HG02973 (cell line): Measurements from ENCODE around the gene ZMYND11.

Experiments
- ATAC-seq: cut with Tn5 transposase; IDR thresholded peaks from one replicate; pipeline ENCODE4 v1.9.1; 2021; ENCODE audit warnings: moderate library complexity; ENCODE audit not compliant: unreplicated experiment

Gene ZMYND11

GRCh38 chr10:135132-135600, at the start of gene ZMYND11:
Gene ZMYND11 (plus strand): TSS chr10:135455. CDS start chr10:180013, 44,558 bp downstream.
- ATAC-seq, result peak; percentile 37

- no peak for ATAC-seq
Measured at GRCh38 chr10:86031-86430, 49.2 kb upstream of the ZMYND11 start.

GRCh38 chr10:87177-88080, 47.8 kb upstream of the ZMYND11 start:
- ATAC-seq, result no peak

- no peak for ATAC-seq
Measured at GRCh38 chr10:88253-88652, 47.0 kb upstream of the ZMYND11 start.

- no peak for ATAC-seq
Measured at GRCh38 chr10:89248-89647, 46.0 kb upstream of the ZMYND11 start.

- ATAC-seq, result no peak
Measured at GRCh38 chr10:90161-90560, 45.1 kb upstream of the ZMYND11 start.

GRCh38 chr10:91313-91712, 43.9 kb upstream of the ZMYND11 start:
- ATAC-seq, result no peak

GRCh38 chr10:92153-92552, 43.1 kb upstream of the ZMYND11 start:
- ATAC-seq, result no peak

- no peak for ATAC-seq
Measured at GRCh38 chr10:92846-93245, 42.4 kb upstream of the ZMYND11 start.

GRCh38 chr10:94613-95012, 40.6 kb upstream of the ZMYND11 start:
- no peak for ATAC-seq

GRCh38 chr10:95356-96115, 39.7 kb upstream of the ZMYND11 start:
- ATAC-seq, result no peak

GRCh38 chr10:96466-96865, 38.8 kb upstream of the ZMYND11 start:
- ATAC-seq, result no peak

GRCh38 chr10:104416-104815, 30.8 kb upstream of the ZMYND11 start:
- ATAC-seq, result no peak

GRCh38 chr10:104862-105565, 30.2 kb upstream of the ZMYND11 start:
- ATAC-seq, result no peak

GRCh38 chr10:105806-106205, 29.4 kb upstream of the ZMYND11 start:
- ATAC-seq, result no peak

- no peak for ATAC-seq
Measured at GRCh38 chr10:106740-107139, 28.5 kb upstream of the ZMYND11 start.

GRCh38 chr10:112246-112645, 23.0 kb upstream of the ZMYND11 start:
- ATAC-seq, result no peak

GRCh38 chr10:124874-125273, 10.4 kb upstream of the ZMYND11 start:
- ATAC-seq, result no peak

- ATAC-seq, result peak; percentile 87
Measured at GRCh38 chr10:127612-128432, 7.4 kb upstream of the ZMYND11 start.

GRCh38 chr10:129810-130209, 5.4 kb upstream of the ZMYND11 start:
- no peak for ATAC-seq
